GM23338 (cell line): ENCODE measurements around the gene LRRC28. TPM values are rescaled to one million over a fixed set of nuclear protein-coding genes. Genes with fewer than 3 reads are reported as not detected.

Experiments
- ATAC-seq: fragments of 200-7000 bp; cut with Tn5 transposase; 3 replicates; pipeline ENCODE4 v1.9.1; 2020
- DNase-seq: peaks from one replicate; pipeline ENCODE4 v3.0.0-alpha.2; 2015; ENCODE audit warnings: low spot score
- H2AFZ ChIP-seq: fragments of 200-600 bp; sonication (generic); 2 replicates; pipeline ENCODE4 v1.8.0; 2016; ENCODE audit warnings: antibody characterized with exemption, mild to moderate bottlenecking, moderate library complexity
- H3F3A ChIP-seq: fragments of 200-600 bp; sonication (generic); replicated peaks from 2 replicates; pipeline ENCODE4 v1.8.0; 2017; ENCODE audit warnings: antibody characterized with exemption, mixed run types, low read depth
- H3K27ac ChIP-seq: fragments of 200-600 bp; sonication (generic); 2 replicates; pipeline ENCODE4 v1.6.1; 2016; ENCODE audit warnings: low read depth
- H3K27me3 ChIP-seq: fragments of 200-600 bp; sonication (generic); 2 replicates; pipeline ENCODE4 v1.8.0; 2016; ENCODE audit warnings: mild to moderate bottlenecking, mixed run types, moderate library complexity; ENCODE audit not compliant: insufficient read depth
- H3K36me3 ChIP-seq: fragments of 200-600 bp; sonication (generic); 2 replicates; pipeline ENCODE4 v1.8.0; 2016; ENCODE audit warnings: mild to moderate bottlenecking; ENCODE audit not compliant: insufficient read depth
- H3K4me1 ChIP-seq: fragments of 200-600 bp; sonication (generic); 2 replicates; pipeline ENCODE4 v1.8.0; 2016; ENCODE audit warnings: mild to moderate bottlenecking, moderate library complexity; ENCODE audit not compliant: insufficient read depth
- H3K4me2 ChIP-seq: fragments of 200-600 bp; sonication (generic); 2 replicates; pipeline ENCODE4 v1.7.1; 2017; ENCODE audit warnings: mixed run types
- H3K4me3 ChIP-seq: fragments of 200-600 bp; sonication (generic); 2 replicates; pipeline ENCODE4 v1.6.1; 2016; ENCODE audit warnings: mixed run types
- H3K79me2 ChIP-seq: fragments of 200-600 bp; sonication (generic); replicated peaks from 2 replicates; pipeline ENCODE4 v1.8.0; 2017; ENCODE audit warnings: mild to moderate bottlenecking; ENCODE audit not compliant: insufficient read depth
- H3K9me2 ChIP-seq: fragments of 200-600 bp; sonication (generic); 2 replicates; pipeline ENCODE4 v1.8.0; 2017; ENCODE audit not compliant: insufficient read depth
- H4K20me1 ChIP-seq: fragments of 200-600 bp; sonication (generic); replicated peaks from 2 replicates; pipeline ENCODE4 v1.8.0; 2017; ENCODE audit warnings: mild to moderate bottlenecking; ENCODE audit not compliant: insufficient read depth
- H3K27ac Mint-ChIP-seq: 2 replicates; pipeline ENCODE4 v1.8.0; 2020; ENCODE audit warnings: inconsistent platforms, mild to moderate bottlenecking, moderate library complexity, mixed read lengths
- H3K27me3 Mint-ChIP-seq: 3 replicates; pipeline ENCODE4 v1.8.0; 2022; ENCODE audit warnings: low read depth, mild to moderate bottlenecking, moderate library complexity, mixed read lengths, inconsistent platforms; ENCODE audit not compliant: insufficient read depth, poor library complexity
- H3K36me3 Mint-ChIP-seq: 3 replicates; pipeline ENCODE4 v1.8.0; 2021; ENCODE audit warnings: low read depth, mild to moderate bottlenecking, inconsistent platforms, moderate library complexity, mixed read lengths
- H3K4me1 Mint-ChIP-seq: 3 replicates; pipeline ENCODE4 v1.8.0; 2020; ENCODE audit warnings: mild to moderate bottlenecking, inconsistent platforms, mixed read lengths
- H3K4me3 Mint-ChIP-seq: 3 replicates; pipeline ENCODE4 v1.8.0; 2021; ENCODE audit warnings: moderate library complexity, mild to moderate bottlenecking, inconsistent platforms, mixed read lengths
- H3K9me3 Mint-ChIP-seq: 3 replicates; pipeline ENCODE4 v1.8.0; 2020; ENCODE audit warnings: moderate library complexity, mild to moderate bottlenecking, inconsistent platforms, mixed read lengths
- CREB1 ChIP-seq: fragments of 250-450 bp; sonication (Bioruptor Pico); IDR thresholded peaks from 2 replicates; pipeline ENCODE4 v1.5.0; 2020; ENCODE audit warnings: low read depth, mild to moderate bottlenecking, moderate library complexity
- CTCF ChIP-seq, 2 experiments: fragments of 200-600 bp in 1 of 2; sonication (generic) in 1 of 2; conservative IDR thresholded peaks; 2 replicates each; pipeline versions ENCODE4 v1.5.1 to v1.6.1; 2016 to 2017; ENCODE audit warnings: antibody characterized with exemption in 2 of 2, low read depth in 2 of 2, mild to moderate bottlenecking in 2 of 2, moderate library complexity in 1 of 2
- JUNB ChIP-seq: IDR thresholded peaks from one replicate; pipeline ENCODE4 v1.6.1; 2016; ENCODE audit warnings: antibody characterized with exemption; ENCODE audit not compliant: unreplicated experiment
- REST ChIP-seq: IDR thresholded peaks from one replicate; pipeline ENCODE4 v1.6.1; 2018; ENCODE audit warnings: antibody characterized with exemption; ENCODE audit not compliant: unreplicated experiment
- ZNF462 ChIP-seq: fragments of 250-450 bp; sonication (Bioruptor Pico); IDR thresholded peaks from 2 replicates; pipeline ENCODE4 v1.5.0; 2020; ENCODE audit warnings: mild to moderate bottlenecking, moderate library complexity
- polyA plus RNA-seq: library from polyadenylated mRNA; unstranded; fragments of >200 nt; fragmentation: Nextera tagmentation; extraction: Ambion mirVana; gene quantifications from 2 replicates; pipeline ENCODE4 v1.2.1, GENCODE V29; 2016
- total RNA-seq: library from RNA; depleted of rRNA; stranded (reverse); fragments of >200 nt; shearing (Covaris generic); gene quantifications from 2 replicates; pipeline ENCODE4 v1.2.3, GENCODE V29; 2014

LRRC28 gene
- total and polyA plus RNA-seq, 2 experiments from 2014 or later = 12.9 to 28.4 TPM

GRCh38 chr15:99390667-99391066, 139.4 kb downstream of the LRRC28 start:
- no peak overlapping the region for H3K4me3 Mint-ChIP-seq
- H3K27me3 ChIP-seq = no peaks in the 10 kb centered on the region
- H3K36me3 ChIP-seq = no peaks in the 10 kb centered on the region
- peaks cover 5% of the 10 kb centered on the region; the same call in 2 of the 3 replicates for H3K4me1 Mint-ChIP-seq
- peak; percentile 73 for DNase-seq
- H3K4me3 ChIP-seq = no peak overlapping the region
- no peaks in the 10 kb centered on the region for H4K20me1 ChIP-seq
- 0 out of 3 replicates have a peak, but pooled peaks cover 4% of the 10 kb centered on the region for H3K36me3 Mint-ChIP-seq
- H2AFZ ChIP-seq = no peak overlapping the region
- no peak overlapping the region; the same call in 1 of the 2 replicates for H3K27ac Mint-ChIP-seq
- H3K79me2 ChIP-seq = no peaks in the 10 kb centered on the region
- H3K9me3 Mint-ChIP-seq = no peaks in the 10 kb centered on the region; the same call in 2 of the 3 replicates
- no peaks in the 10 kb centered on the region for H3K9me2 ChIP-seq
- H3F3A ChIP-seq = no peaks in the 10 kb centered on the region
- no peak for TF ChIP-seq REST
- TF ChIP-seq CTCF (conservative IDR thresholded peaks at IDR 0.05; ENCODE audit: low read depth in 2 of 2) = peak; percentile 63 to 71
- TF ChIP-seq ZNF462 (CRISPR knock-in tag) = no peak
- no peak for TF ChIP-seq CREB1 (CRISPR knock-in tag)
- TF ChIP-seq JUNB = no peak
- no peaks in the 10 kb centered on the region for H3K27me3 Mint-ChIP-seq
- H3K27ac ChIP-seq = no peak overlapping the region
- H3K4me2 ChIP-seq = no peak overlapping the region
- peak; percentile 90 for ATAC-seq
- no peaks in the 10 kb centered on the region for H3K4me1 ChIP-seq
